RWPE1 (cell line): Measurements from ENCODE around the gene POGLUT3.

Experiments
- CTCF ChIA-PET: fragments of 350-600 bp; sonication (Branson Sonifier 250); formaldehyde crosslinking; extraction: SDS; loops from one replicate; lab custom pipeline; 2021; lab: Yijun Ruan, JAX
- POLR2A ChIA-PET: fragments of 400-600 bp; formaldehyde crosslinking; extraction: SDS; loops from one replicate; lab custom pipeline; 2020; ENCODE audit warnings: antibody characterized with exemption; ENCODE audit not compliant: low non-redundant PET; lab: Yijun Ruan, JAX
- DNase-seq: peaks from one replicate; pipeline ENCODE4 v3.0.0; 2012; ENCODE audit warnings: low spot score
- H3K27ac ChIP-seq: fragments of 450-650 bp; 2 replicates; pipeline ENCODE4 v1.5.1; 2017
- CTCF ChIP-seq: fragments of 450-650 bp; conservative IDR thresholded peaks from 2 replicates; pipeline ENCODE4 v1.5.1; 2017; ENCODE audit warnings: low read depth, mild to moderate bottlenecking

Gene POGLUT3

GRCh38 chr11:108466405-108466804, 31.8 kb downstream of the POGLUT3 start:
- CTCF ChIA-PET = no interaction called here
- POLR2A ChIA-PET = interaction anchor here (1.0 kb wide), 1 partner anchor 31 kb away, joined by 6 read pairs; the partner anchor contains the start of gene POGLUT3
- no peak for TF ChIP-seq CTCF
- peak overlapping the region; percentile 93 for H3K27ac ChIP-seq
- no peak for DNase-seq

- ChIA-PET POLR2A (no interaction called here), CTCF (no interaction called here)
- DNase-seq = no peak
- no peak for TF ChIP-seq CTCF
- no peak overlapping the region for H3K27ac ChIP-seq
Measured at GRCh38 chr11:108453207-108453835, 44.9 kb downstream of the POGLUT3 start.
